Pancreas (tissue), 10 donors: ENCODE results near the gene EPB41L3. TPM values are rescaled to one million over a fixed set of nuclear protein-coding genes. Genes with fewer than 3 reads are reported as not detected.
"Not testable (repeated sequence)": the region's sequence is repeated elsewhere in the genome, so short reads cannot be mapped to it uniquely, and the experiment has no call there.

Experiments used
- ATAC-seq, 4 donors: fragments of 200-7000 bp; cut with Tn5 transposase; one replicate each; pipeline versions ENCODE4 v1.8.0 to v1.9.1; 2020; ENCODE audit warnings: mild to moderate bottlenecking in 4 of 4, moderate library complexity in 4 of 4
- DNase-seq, 6 donors: peaks; one replicate each; pipeline ENCODE4 v3.0.0-alpha.2; 2020
- FAIRE-seq: peaks from 2 replicates; lab custom pipeline; 2012; peaks lifted over from hg19 to GRCh38; lab: Jason Lieb, UNC
- H3K27ac ChIP-seq, 4 donors: fragments of 200-600 bp; sonication (generic); 1 replicate in 3 of 4; 2 replicates in 1 of 4; pipeline versions ENCODE4 v1.5.0 to v1.8.0; 2020
- H3K27me3 ChIP-seq, 4 donors: fragments of 200-600 bp; one replicate each; pipeline ENCODE4 v1.8.0; 2021
- H3K36me3 ChIP-seq, 3 donors: fragments of 200-600 bp; sonication (generic) in 1 of 3; one replicate each; pipeline versions ENCODE4 v1.5.0 to v1.8.0; 2020 to 2021
- H3K4me1 ChIP-seq, 3 donors: fragments of 200-600 bp; one replicate each; pipeline ENCODE4 v1.8.0; 2021
- H3K4me3 ChIP-seq, 4 donors: fragments of 200-600 bp; sonication (generic) in 2 of 4; one replicate each; pipeline versions ENCODE4 v1.5.0 to v1.8.0; 2020 to 2021
- H3K9me3 ChIP-seq, 4 donors: fragments of 200-600 bp; one replicate each; pipeline ENCODE4 v1.8.0; 2021
- CTCF ChIP-seq, 4 donors: fragments of 200-600 bp; sonication (generic) in 3 of 4; IDR thresholded peaks; one replicate each; pipeline versions ENCODE4 v1.5.0 to v1.8.0; 2021; ENCODE audit warnings: antibody characterized with exemption in 4 of 4
- WGBS, 2 donors: extraction: QIAGEN DNeasy Blood & Tissue Kit; methylation state at CpG; one replicate each; pipeline ENCODE4 v1.1.7; 2013; 5-methylcytosine and 5-hydroxymethylcytosine counted together
- intact Hi-C, 3 donors: fragments of 100-400 bp; cut with DNase I; formaldehyde crosslinking; loops; one replicate each; pipeline versions ENCODE4 v1.11.1 to v1.14.2; 2022
- polyA plus RNA-seq, 2 donors: library from polyadenylated mRNA; stranded (reverse); fragments of 200-250 nt; gene quantifications; one replicate each; pipeline ENCODE4 v1.2.3, GENCODE V29; 2013
- total RNA-seq, 6 donors: library from RNA; stranded (reverse); fragmentation: NEBNext Ultra II Directional in 4 of 6; extraction: Animal tissue kit (Norgen Biotek cat#: 25700) in 4 of 6; gene quantifications; one replicate each; pipeline versions ENCODE4 v1.2.1 to v1.2.4, GENCODE V29; 2021 to 2023
- donor health status: healthy with polysubstance abuse.
- donor health status: DM: no; HTN: no; CAD: no; lungs with moderate emphysema.
- donor health status: DM: no; HTN: no; CAD: no.
- donor health status: control.
- donor health status: control.
- donor health status: Bipolar disorder and iron deficiency.
- donor health status: DM: yes; HTN: yes; CAD: no.
- donor health status: DM: no; HTN: no; CAD: no.
- donor health status: DM: no; HTN: no; CAD: no.
- donor health status: DM: yes; HTN: yes; CAD: no.

The EPB41L3 gene
- total and polyA plus RNA-seq, 8 donors: 3.8 to 18.3 (median 11.1) TPM

GRCh38 chr18:5496305-5496704, 47.5 kb downstream of the EPB41L3 start:
- Histone ChIP-seq H3K9me3 (no peaks in the 10 kb centered on the region), H3K4me1 (no peaks in the 10 kb centered on the region), H3K27me3 (no peaks in the 10 kb centered on the region), H3K27ac (no peak overlapping the region), H3K36me3 (no peaks in the 10 kb centered on the region), H3K4me3 (no peak overlapping the region)
- no peak for TF ChIP-seq CTCF (IDR thresholded peaks at IDR 0.05)
- intact Hi-C loops: no loop called here
- FAIRE-seq (no peak), DNase-seq (no peak), ATAC-seq (no peak)
- 83 to 92% methylated on average over 2 of the region's 2 CpGs for WGBS, 2 donors

- FAIRE-seq (no peak), DNase-seq (no peak), ATAC-seq (no peak)
- Histone ChIP-seq H3K4me1 (no peaks in the 10 kb centered on the region), H3K9me3 (no peaks in the 10 kb centered on the region), H3K27ac (no peak overlapping the region), H3K36me3 (no peaks in the 10 kb centered on the region), H3K27me3 (no peaks in the 10 kb centered on the region), H3K4me3 (no peak overlapping the region)
- no peak for TF ChIP-seq CTCF (IDR thresholded peaks at IDR 0.05)
- 77 to 79% methylated on average over 5 of the region's 5 CpGs for WGBS, 2 donors
- intact Hi-C loops: no loop called here
Measured at GRCh38 chr18:5490753-5491480, 52.9 kb downstream of the EPB41L3 start.

- Histone ChIP-seq H3K4me1 (no peaks in the 10 kb centered on the region), H3K4me3 (no peak overlapping the region), H3K27ac (no peak overlapping the region), H3K27me3 (no peaks in the 10 kb centered on the region), H3K9me3 (no peaks in the 10 kb centered on the region), H3K36me3 (no peaks in the 10 kb centered on the region)
- WGBS, 2 donors: 26 to 38% methylated on average over 23 to 24 of the region's 24 CpGs
- DNase-seq (no peak), ATAC-seq (peak in 2 of 4 donors; percentile 61 to 77), FAIRE-seq (no peak)
- intact Hi-C loops: no loop called here
- no peak for TF ChIP-seq CTCF (IDR thresholded peaks at IDR 0.05)
Measured at GRCh38 chr18:5488844-5489243, 55.0 kb downstream of the EPB41L3 start.

- DNase-seq, H3K9me3 ChIP-seq, ATAC-seq, H3K4me3 ChIP-seq, intact Hi-C loops, H3K27me3 ChIP-seq, FAIRE-seq, H3K4me1 ChIP-seq, H3K36me3 ChIP-seq, H3K27ac ChIP-seq: not testable (repeated sequence)
- WGBS, 2 donors: 94 to 95% methylated on average over 4 of the region's 4 CpGs
Measured at GRCh38 chr18:5488044-5488443, 55.8 kb downstream of the EPB41L3 start.

- Histone ChIP-seq H3K27ac (no peak overlapping the region), H3K4me1 (no peaks in the 10 kb centered on the region), H3K27me3 (no peaks in the 10 kb centered on the region), H3K36me3 (no peaks in the 10 kb centered on the region), H3K9me3 (no peaks in the 10 kb centered on the region), H3K4me3 (no peak overlapping the region)
- TF ChIP-seq CTCF (IDR thresholded peaks at IDR 0.05): no peak
- peak; percentile 60 for FAIRE-seq
- no peak for DNase-seq
- 87 to 90% methylated on average over 2 of the region's 2 CpGs for WGBS, 2 donors
- ATAC-seq: no peak
- intact Hi-C loops: no loop called here
Measured at GRCh38 chr18:5484526-5484925, 59.3 kb downstream of the EPB41L3 start.
